Muscle layer of duodenum (tissue), 2 donors: ENCODE data around the gene NACC1.

Source experiments
- H3K27ac ChIP-seq: one replicate; pipeline ENCODE4 v1.7.0; 2013; ENCODE audit warnings: mild to moderate bottlenecking, low read length
- H3K27me3 ChIP-seq: one replicate; pipeline ENCODE4 v1.7.0; 2013; ENCODE audit warnings: low read depth, mild to moderate bottlenecking, control low read depth, low read length
- H3K36me3 ChIP-seq, 2 donors: one replicate each; pipeline ENCODE4 v1.7.0; 2013; ENCODE audit warnings: low read length in 2 of 2, control low read depth in 1 of 2, mild to moderate bottlenecking in 1 of 2; ENCODE audit not compliant: insufficient read depth in 2 of 2, control insufficient read depth in 1 of 2
- H3K4me1 ChIP-seq, 2 donors: one replicate each; pipeline ENCODE4 v1.7.0; 2013; ENCODE audit warnings: low read length in 2 of 2, mild to moderate bottlenecking in 2 of 2, control low read depth in 1 of 2, moderate library complexity in 1 of 2; ENCODE audit not compliant: insufficient read depth in 2 of 2, control insufficient read depth in 1 of 2
- H3K4me3 ChIP-seq, 2 donors: one replicate each; pipeline ENCODE4 v1.7.0; 2013; ENCODE audit warnings: low read length in 2 of 2, low read depth in 1 of 2, mild to moderate bottlenecking in 1 of 2
- H3K9me3 ChIP-seq, 2 donors: one replicate each; pipeline ENCODE4 v1.7.0; 2013; ENCODE audit warnings: low read length in 2 of 2, control low read depth in 1 of 2, mild to moderate bottlenecking in 1 of 2; ENCODE audit not compliant: control insufficient read depth in 1 of 2
- donor health status: healthy.

Gene NACC1

GRCh38 chr19:13089139-13089856 is 28.8 kb upstream of the NACC1 start:
- H3K4me1 ChIP-seq: peaks cover 11 to 59% of the 10 kb centered on the region in 2 donors
- H3K4me3 ChIP-seq: no peak overlapping the region
- H3K36me3 ChIP-seq: peaks cover 7 to 9% of the 10 kb centered on the region in 2 donors
- no peak overlapping the region for H3K27ac ChIP-seq
- no peaks in the 10 kb centered on the region for H3K27me3 ChIP-seq
- H3K9me3 ChIP-seq: no peaks in the 10 kb centered on the region

GRCh38 chr19:13089857-13090507 is 28.1 kb upstream of the NACC1 start:
- no peak overlapping the region for H3K4me3 ChIP-seq
- no peaks in the 10 kb centered on the region for H3K27me3 ChIP-seq
- H3K36me3 ChIP-seq: peaks cover 5 to 9% of the 10 kb centered on the region in 2 donors
- H3K4me1 ChIP-seq: peaks cover 11 to 66% of the 10 kb centered on the region in 2 donors
- H3K27ac ChIP-seq: no peak overlapping the region
- no peaks in the 10 kb centered on the region for H3K9me3 ChIP-seq

GRCh38 chr19:13090511-13091231 is 27.4 kb upstream of the NACC1 start:
- peaks cover 7 to 66% of the 10 kb centered on the region in 2 donors for H3K4me1 ChIP-seq
- H3K27ac ChIP-seq: no peak overlapping the region
- H3K36me3 ChIP-seq: peaks cover 8 to 9% of the 10 kb centered on the region in 2 donors
- no peaks in the 10 kb centered on the region for H3K27me3 ChIP-seq
- H3K9me3 ChIP-seq: no peaks in the 10 kb centered on the region
- H3K4me3 ChIP-seq: no peak overlapping the region

GRCh38 chr19:13091400-13092157 is 26.5 kb upstream of the NACC1 start:
- Histone ChIP-seq H3K9me3 (no peaks in the 10 kb centered on the region), H3K4me1 (peaks cover 5 to 62% of the 10 kb centered on the region in 2 donors), H3K27me3 (no peaks in the 10 kb centered on the region), H3K36me3 (peaks cover 8% of the 10 kb centered on the region in 2 donors), H3K27ac (no peak overlapping the region), H3K4me3 (peak overlapping the region in 1 of 2 donors; percentile 11)

GRCh38 chr19:13092158-13092543 is 25.9 kb upstream of the NACC1 start:
- Histone ChIP-seq H3K27ac (peak overlapping the region; percentile 23), H3K36me3 (peaks cover 2 to 8% of the 10 kb centered on the region in 2 donors), H3K4me3 (peak overlapping the region in 1 of 2 donors; percentile 11), H3K27me3 (no peaks in the 10 kb centered on the region), H3K4me1 (peaks cover 5 to 62% of the 10 kb centered on the region in 2 donors), H3K9me3 (no peaks in the 10 kb centered on the region)

GRCh38 chr19:13092606-13093235 is 25.3 kb upstream of the NACC1 start:
- peaks cover 5 to 63% of the 10 kb centered on the region in 2 donors for H3K4me1 ChIP-seq
- peaks cover 0 to 8% of the 10 kb centered on the region in 2 donors for H3K36me3 ChIP-seq
- H3K9me3 ChIP-seq: no peaks in the 10 kb centered on the region
- H3K4me3 ChIP-seq: no peak overlapping the region
- H3K27me3 ChIP-seq: no peaks in the 10 kb centered on the region
- peak overlapping the region; percentile 23 for H3K27ac ChIP-seq

GRCh38 chr19:13093407-13094105 is 24.5 kb upstream of the NACC1 start:
- peaks cover 5 to 66% of the 10 kb centered on the region in 2 donors for H3K4me1 ChIP-seq
- H3K4me3 ChIP-seq: no peak overlapping the region
- H3K27me3 ChIP-seq: no peaks in the 10 kb centered on the region
- peak overlapping the region; percentile 23 for H3K27ac ChIP-seq
- peaks cover 0 to 8% of the 10 kb centered on the region in 2 donors for H3K36me3 ChIP-seq
- H3K9me3 ChIP-seq: no peaks in the 10 kb centered on the region

- Histone ChIP-seq H3K27ac (peak overlapping the region; percentile 23), H3K27me3 (no peaks in the 10 kb centered on the region), H3K36me3 (peaks cover 0 to 8% of the 10 kb centered on the region in 2 donors), H3K9me3 (no peaks in the 10 kb centered on the region), H3K4me1 (peaks cover 5 to 72% of the 10 kb centered on the region in 2 donors), H3K4me3 (no peak overlapping the region)
Measured at GRCh38 chr19:13094106-13094504, 24.0 kb upstream of the NACC1 start.

GRCh38 chr19:13094771-13095392 is 23.2 kb upstream of the NACC1 start:
- no peak overlapping the region for H3K27ac ChIP-seq
- H3K27me3 ChIP-seq: no peaks in the 10 kb centered on the region
- H3K4me1 ChIP-seq: peaks cover 5 to 68% of the 10 kb centered on the region in 2 donors
- H3K4me3 ChIP-seq: peak overlapping the region in 1 of 2 donors; percentile 31
- no peaks in the 10 kb centered on the region for H3K9me3 ChIP-seq
- H3K36me3 ChIP-seq: peaks cover 0 to 4% of the 10 kb centered on the region in 2 donors

GRCh38 chr19:13095393-13095784 is 22.7 kb upstream of the NACC1 start:
- H3K27ac ChIP-seq: no peak overlapping the region
- H3K9me3 ChIP-seq: no peaks in the 10 kb centered on the region
- no peaks in the 10 kb centered on the region for H3K27me3 ChIP-seq
- H3K4me1 ChIP-seq: peaks cover 5 to 63% of the 10 kb centered on the region in 2 donors
- H3K36me3 ChIP-seq: peaks cover 0 to 4% of the 10 kb centered on the region in 2 donors
- peak overlapping the region in 1 of 2 donors; percentile 31 for H3K4me3 ChIP-seq
